Measurements from ENCODE around the gene LCN10. TPM values are rescaled to one million over a fixed set of nuclear protein-coding genes. Genes with fewer than 3 reads are reported as not detected.
A peak's percentile ranks its signal among the peaks of the same experiment; 100 is the strongest.
"Not testable (repeated sequence)": the region's sequence is repeated elsewhere in the genome, so short reads cannot be mapped to it uniquely, and the experiment has no call there.

Gene LCN10
- not detected in 2 replicates for total RNA-seq (2014; rRNA removed; shearing (Covaris generic))

GRCh38 chr9:136742591-136743391 lies at the start of gene LCN10:
Gene LCN10 (minus strand): TSS chr9:136742940. CDS start chr9:136742903, 37 bp downstream.
- Histone ChIP-seq H3K36me3 (no peaks in the 10 kb centered on the region), H3K27ac (no peak within 1 kb of the TSS), H3K27me3 (replicated peaks) (peaks cover 74% of the 10 kb centered on the region), H3K4me3 (no peak within 1 kb of the TSS), H3K4me1 (replicated peaks) (no peaks in the 10 kb centered on the region), H3K9me3 (replicated peaks) (no peaks in the 10 kb centered on the region)
- DNase-seq (ENCODE audit: low read depth in 1 of 2, low spot score in 2 of 2): no peak

DNA sequence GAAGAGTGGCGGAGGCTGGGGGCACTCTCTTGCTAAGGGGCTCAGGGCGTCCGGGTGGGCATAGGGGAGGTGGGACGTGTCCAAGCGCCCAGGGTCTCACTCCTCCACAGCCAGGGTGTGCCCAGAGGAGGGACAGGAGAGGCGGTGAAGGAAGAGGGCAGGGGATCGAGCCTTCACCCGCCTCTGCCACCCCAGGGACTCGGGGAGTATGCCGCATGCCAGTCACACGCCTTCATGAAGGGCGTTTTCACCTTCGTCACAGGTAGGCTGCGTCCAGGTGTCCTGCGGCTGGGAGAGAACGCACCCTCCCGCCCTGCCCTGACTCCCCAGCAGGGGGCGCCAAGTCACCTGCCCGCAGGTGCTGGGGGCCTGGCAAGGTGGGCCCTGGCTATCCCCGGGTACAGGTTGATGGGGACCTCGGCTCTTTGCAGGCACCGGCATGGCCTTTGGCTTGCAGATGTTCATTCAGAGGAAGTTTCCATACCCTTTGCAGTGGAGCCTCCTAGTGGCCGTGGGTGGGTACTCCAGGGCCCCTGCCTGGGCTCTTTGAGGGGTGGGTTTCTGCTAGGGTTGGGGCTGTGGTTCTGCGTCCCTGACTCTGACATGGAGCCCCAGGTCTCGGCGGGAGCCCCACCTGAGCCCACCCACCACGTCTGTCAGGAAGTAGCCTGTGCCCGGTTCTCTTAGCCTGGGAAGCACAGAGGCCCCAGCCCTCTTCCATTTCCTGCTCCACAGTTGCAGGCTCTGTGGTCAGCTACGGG lies 49.0 kb upstream of the LCN10 start:
- Histone ChIP-seq H3K9me3 (replicated peaks) (no peaks in the 10 kb centered on the region), H3K36me3 (peaks cover 7% of the 10 kb centered on the region), H3K27me3 (replicated peaks) (0 out of 2 replicates have a peak, but pooled peaks cover 4% of the 10 kb centered on the region), H3K27ac (no peak overlapping the region), H3K4me3 (peak overlapping the region; percentile 52), H3K4me1 (replicated peaks) (peaks cover 12% of the 10 kb centered on the region)
- DNase-seq (ENCODE audit: low read depth in 1 of 2, low spot score in 2 of 2): peak in 1 of 2 experiments; percentile 46

- H3K4me3 ChIP-seq: peak within 1 kb of the TSS; percentile 52
- H3K27me3 ChIP-seq (replicated peaks): 0 out of 2 replicates have a peak, but pooled peaks cover 4% of the 10 kb centered on the region
- no peaks in the 10 kb centered on the region for H3K9me3 ChIP-seq (replicated peaks)
- H3K36me3 ChIP-seq: peaks cover 7% of the 10 kb centered on the region
- H3K4me1 ChIP-seq (replicated peaks): peaks cover 12% of the 10 kb centered on the region
- H3K27ac ChIP-seq: no peak within 1 kb of the TSS
- DNase-seq (ENCODE audit: low read depth in 1 of 2, low spot score in 2 of 2): peak; percentile 94 to 100
These were observed 48.1 kb upstream of the LCN10 start, which contains the start of gene TMEM141 for GRCh38 chr9:136790640-136791515. Gene TMEM141 (plus strand): TSS chr9:136791344. CDS start chr9:136791371, 27 bp downstream.

GRCh38 chr9:136789523-136789937 lies 46.8 kb upstream of the LCN10 start:
- H3K36me3 ChIP-seq: peaks cover 7% of the 10 kb centered on the region
- H3K9me3 ChIP-seq (replicated peaks): no peaks in the 10 kb centered on the region
- H3K27ac ChIP-seq: no peak overlapping the region
- no peak overlapping the region for H3K4me3 ChIP-seq
- peaks cover 12% of the 10 kb centered on the region for H3K4me1 ChIP-seq (replicated peaks)
- no peaks in the 10 kb centered on the region for H3K27me3 ChIP-seq (replicated peaks)
- DNase-seq (ENCODE audit: low read depth in 1 of 2, low spot score in 2 of 2): no peak

GRCh38 chr9:136788644-136789522 lies 46.1 kb upstream of the LCN10 start:
- H3K36me3 ChIP-seq; H3K4me3 ChIP-seq; DNase-seq (ENCODE audit: low read depth in 1 of 2, low spot score in 2 of 2); H3K27ac ChIP-seq; H3K9me3 ChIP-seq (replicated peaks); H3K27me3 ChIP-seq (replicated peaks): not testable (repeated sequence)
- peaks cover 12% of the 10 kb centered on the region for H3K4me1 ChIP-seq (replicated peaks)

DNA sequence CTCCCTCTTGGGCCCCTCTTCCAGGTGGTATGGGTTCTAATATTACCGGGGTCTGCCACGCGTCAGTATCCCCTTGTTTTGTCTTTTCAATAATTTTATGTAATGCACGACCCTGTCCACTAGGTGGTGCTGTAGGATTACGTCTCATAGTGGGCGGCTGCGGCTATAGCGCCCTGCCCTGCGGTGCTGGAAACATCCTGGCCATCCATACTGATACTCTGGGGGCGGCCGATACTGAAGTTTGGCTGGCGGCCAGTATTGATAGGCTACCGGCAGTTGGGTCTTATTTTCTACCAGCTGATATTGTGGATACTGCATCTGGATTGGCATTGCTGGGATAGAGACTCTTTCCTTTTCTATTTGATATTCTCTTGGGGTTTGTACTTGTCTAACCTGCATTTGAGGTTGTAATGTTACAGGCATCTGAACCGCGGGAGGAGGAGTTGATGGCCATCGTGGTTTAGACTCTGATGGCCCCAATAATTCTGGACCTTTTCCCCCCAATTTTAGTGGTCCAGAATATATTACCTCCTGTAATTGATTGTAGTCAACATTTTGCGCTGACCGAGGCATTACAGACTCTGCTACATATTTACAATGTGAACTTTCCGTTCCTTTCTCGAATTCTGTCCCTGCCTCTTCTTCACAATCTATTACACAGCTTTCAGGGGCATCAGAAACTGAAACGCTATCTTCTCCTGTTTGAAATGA lies 45.1 kb upstream of the LCN10 start:
- no peak overlapping the region for H3K4me3 ChIP-seq
- H3K4me1 ChIP-seq (replicated peaks): peaks cover 12% of the 10 kb centered on the region
- H3K9me3 ChIP-seq (replicated peaks): no peaks in the 10 kb centered on the region
- no peak overlapping the region for H3K27ac ChIP-seq
- peaks cover 7% of the 10 kb centered on the region for H3K36me3 ChIP-seq
- H3K27me3 ChIP-seq (replicated peaks): peaks cover 6% of the 10 kb centered on the region; the same call in 1 of the 2 replicates
- peak; percentile 49 to 58 for DNase-seq (ENCODE audit: low read depth in 1 of 2, low spot score in 2 of 2)

- not testable (repeated sequence) for H3K4me3 ChIP-seq; H3K36me3 ChIP-seq; H3K4me1 ChIP-seq (replicated peaks); H3K27me3 ChIP-seq (replicated peaks); H3K9me3 ChIP-seq (replicated peaks); DNase-seq (ENCODE audit: low read depth in 1 of 2, low spot score in 2 of 2); H3K27ac ChIP-seq
These were observed 44.2 kb upstream of the LCN10 start for GRCh38 chr9:136786983-136787382.

DNA sequence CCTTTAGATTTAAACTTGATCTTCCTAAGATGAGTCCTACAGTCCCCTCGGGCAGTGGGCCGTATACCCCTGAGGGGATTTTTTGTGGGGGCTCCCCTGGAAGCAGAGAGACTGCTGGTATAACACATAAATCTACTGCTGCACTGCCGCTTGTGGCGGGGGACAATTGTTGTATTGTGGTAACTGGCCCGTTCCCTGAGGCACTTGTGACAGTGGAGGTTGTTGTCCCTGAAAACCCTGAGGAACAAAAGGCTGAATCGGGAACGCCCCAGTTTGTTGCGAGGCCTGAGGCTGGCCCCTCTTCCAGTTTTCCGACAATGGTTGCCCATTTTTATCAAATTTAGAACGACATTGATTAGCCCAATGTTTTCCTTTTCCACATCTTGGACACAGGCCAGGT lies 43.7 kb upstream of the LCN10 start:
- no peak for DNase-seq (ENCODE audit: low read depth in 1 of 2, low spot score in 2 of 2)
- Histone ChIP-seq H3K27me3 (replicated peaks) (peaks cover 9% of the 10 kb centered on the region; the same call in 1 of the 2 replicates), H3K4me1 (replicated peaks) (peaks cover 4% of the 10 kb centered on the region), H3K27ac (no peak overlapping the region), H3K9me3 (replicated peaks) (no peaks in the 10 kb centered on the region), H3K4me3 (no peak overlapping the region), H3K36me3 (no peaks in the 10 kb centered on the region)

DNA sequence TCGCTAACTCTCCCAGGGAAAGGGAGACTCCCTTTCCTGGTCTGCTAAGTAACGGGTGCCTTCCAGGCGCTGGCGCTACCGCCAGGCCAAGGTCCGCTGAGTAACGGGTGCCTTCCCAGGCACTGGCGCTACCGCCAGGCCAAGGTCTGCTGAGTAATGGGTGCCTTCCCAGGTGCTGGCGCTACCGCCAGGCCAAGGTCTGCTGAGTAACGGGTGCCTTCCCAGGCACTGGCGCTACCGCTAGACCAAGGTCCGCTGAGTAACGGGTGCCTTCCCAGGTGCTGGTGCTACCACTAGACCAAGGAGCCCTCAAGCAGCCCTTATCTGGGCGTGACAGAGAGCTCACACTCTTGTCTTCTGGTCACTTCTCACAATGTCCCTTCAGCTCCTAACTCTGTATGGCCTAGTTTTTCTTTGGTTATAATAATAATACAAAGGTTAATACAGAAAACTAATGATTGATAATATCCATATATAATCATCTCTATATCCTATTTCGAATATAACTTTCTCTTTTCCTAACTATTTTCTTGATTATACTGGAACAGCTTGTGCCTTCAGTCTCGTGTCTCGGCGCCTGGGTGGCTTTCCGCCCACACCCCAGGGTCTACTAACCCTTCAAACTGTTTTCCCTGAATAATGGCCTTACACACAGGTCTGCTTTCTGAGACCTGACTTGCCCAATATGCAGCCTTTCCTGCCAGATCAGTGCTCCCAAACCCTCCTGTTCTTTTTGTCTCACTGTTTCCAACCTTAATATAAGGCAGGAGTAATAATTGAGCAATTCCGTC lies 43.0 kb upstream of the LCN10 start:
- not testable (repeated sequence) for DNase-seq (ENCODE audit: low read depth in 1 of 2, low spot score in 2 of 2)

DNA sequence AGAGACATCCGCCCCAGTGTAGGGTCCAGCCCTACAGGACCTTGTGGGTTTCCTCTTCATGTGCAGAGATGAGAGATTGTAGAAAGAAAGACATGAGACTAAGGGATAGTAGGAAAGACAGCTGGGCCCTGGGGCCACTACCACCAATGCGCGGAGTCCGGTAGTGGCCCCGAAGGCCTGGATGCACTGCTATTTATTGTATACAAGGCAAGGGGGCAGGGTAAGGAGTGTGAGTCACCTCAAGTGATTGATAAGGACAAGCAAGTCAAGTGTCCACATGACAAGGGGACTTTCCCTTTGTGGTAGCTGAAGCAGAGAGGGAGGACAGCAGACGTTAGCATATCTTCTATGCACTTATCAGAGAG lies 42.2 kb upstream of the LCN10 start:
- no peak for DNase-seq (ENCODE audit: low read depth in 1 of 2, low spot score in 2 of 2)
- H3K36me3 ChIP-seq: no peaks in the 10 kb centered on the region
- H3K9me3 ChIP-seq (replicated peaks): no peaks in the 10 kb centered on the region
- no peak overlapping the region for H3K4me3 ChIP-seq
- H3K27ac ChIP-seq: no peak overlapping the region
- no peaks in the 10 kb centered on the region for H3K4me1 ChIP-seq (replicated peaks)
- H3K27me3 ChIP-seq (replicated peaks): peaks cover 12% of the 10 kb centered on the region

More for the DNA sequence above, 43.0 kb upstream of the LCN10 start:
- not testable (repeated sequence) for H3K36me3 ChIP-seq; H3K27me3 ChIP-seq (replicated peaks); H3K27ac ChIP-seq; H3K4me1 ChIP-seq (replicated peaks); H3K9me3 ChIP-seq (replicated peaks); H3K4me3 ChIP-seq

GRCh38 chr9:136784249-136784996 lies 41.7 kb upstream of the LCN10 start:
- Histone ChIP-seq H3K4me1 (replicated peaks) (no peaks in the 10 kb centered on the region), H3K9me3 (replicated peaks) (no peaks in the 10 kb centered on the region), H3K27ac (no peak overlapping the region), H3K4me3 (no peak overlapping the region), H3K36me3 (no peaks in the 10 kb centered on the region), H3K27me3 (replicated peaks) (peaks cover 16% of the 10 kb centered on the region)
- no peak for DNase-seq (ENCODE audit: low read depth in 1 of 2, low spot score in 2 of 2)

Measured in SJSA1 (cell line).